T-helper 22 cell (primary cell): ENCODE results near the gene LILRA1.
"Not testable (repeated sequence)": the region's sequence is repeated elsewhere in the genome, so short reads cannot be mapped to it uniquely, and the experiment has no call there.

Experiments
- DNase-seq: peaks from one replicate; pipeline ENCODE4 v3.0.0-alpha.2; 2020; ENCODE audit warnings: low read depth

Gene LILRA1

GRCh38 chr19:54624934-54625730 lies 31.7 kb downstream of the LILRA1 start:
- DNase-seq, result not testable (repeated sequence)

- no peak for DNase-seq
These were observed 33.3 kb downstream of the LILRA1 start for GRCh38 chr19:54626757-54627156.

GRCh38 chr19:54627912-54628311 lies 34.5 kb downstream of the LILRA1 start:
- DNase-seq, result not testable (repeated sequence)

- DNase-seq, result not testable (repeated sequence)
These were observed 36.8 kb downstream of the LILRA1 start, which contains the start of gene LILRB1 for GRCh38 chr19:54630262-54630661. LILRB1 (plus strand) TSS chr19:54630484; CDS start chr19:54631074, 590 bp downstream.

- no peak for DNase-seq
These were observed 37.4 kb downstream of the LILRA1 start for GRCh38 chr19:54630782-54631181.

GRCh38 chr19:54631489-54632337 lies 38.3 kb downstream of the LILRA1 start:
- DNase-seq, result not testable (repeated sequence)

GRCh38 chr19:54632517-54632916 lies 39.1 kb downstream of the LILRA1 start:
- DNase-seq, result not testable (repeated sequence)

GRCh38 chr19:54633401-54633800 lies 40.0 kb downstream of the LILRA1 start:
- DNase-seq, result no peak

- DNase-seq, result not testable (repeated sequence)
These were observed 42.6 kb downstream of the LILRA1 start for GRCh38 chr19:54636081-54636480.

GRCh38 chr19:54638683-54639082 lies 45.3 kb downstream of the LILRA1 start:
- DNase-seq, result no peak

- not testable (repeated sequence) for DNase-seq
These were observed 49.5 kb downstream of the LILRA1 start for GRCh38 chr19:54642953-54643352.

- DNase-seq, result not testable (repeated sequence)
These were observed 50.2 kb downstream of the LILRA1 start for GRCh38 chr19:54643583-54643982.

GRCh38 chr19:54644056-54644455 lies 50.6 kb downstream of the LILRA1 start:
- DNase-seq, result no peak

- DNase-seq, result no peak
These were observed 53.0 kb downstream of the LILRA1 start for GRCh38 chr19:54646331-54646841.

GRCh38 chr19:54648129-54648528 lies 54.7 kb downstream of the LILRA1 start:
- DNase-seq, result no peak

GRCh38 chr19:54650108-54650655 lies 56.8 kb downstream of the LILRA1 start:
- no peak for DNase-seq
